Aortic smooth muscle cell (primary cell): Measurements from ENCODE around the gene LYSMD4. TPM values are rescaled to one million over a fixed set of nuclear protein-coding genes. Genes with fewer than 3 reads are reported as not detected.

Source experiments
- total RNA-seq: library from RNA; depleted of rRNA; stranded (reverse); fragments of >200 nt; gene quantifications from 2 replicates; pipeline ENCODE4 v1.2.3, GENCODE V29; 2014

The LYSMD4 gene
- total RNA-seq: 8.9 and 10.7 TPM in 2 replicates

GRCh38 chr15:99733268-99734039, at the start of gene LYSMD4:
Gene LYSMD4, minus strand, starts transcription at chr15:99733437. Its CDS starts 1,438 bp downstream, at chr15:99731999.

Other genes starting within 250 kb of the LYSMD4 start
- 23.5 and 39.1 TPM in 2 replicates for gene MEF2A, start 167.5 kb downstream of the LYSMD4 start, total RNA-seq